Measurements from ENCODE around the gene MTERF4. TPM values are rescaled to one million over a fixed set of nuclear protein-coding genes. Genes with fewer than 3 reads are reported as not detected.

Gene MTERF4
- polyA plus RNA-seq, 2 donors: 21.5 to 32.7 TPM

DNA sequence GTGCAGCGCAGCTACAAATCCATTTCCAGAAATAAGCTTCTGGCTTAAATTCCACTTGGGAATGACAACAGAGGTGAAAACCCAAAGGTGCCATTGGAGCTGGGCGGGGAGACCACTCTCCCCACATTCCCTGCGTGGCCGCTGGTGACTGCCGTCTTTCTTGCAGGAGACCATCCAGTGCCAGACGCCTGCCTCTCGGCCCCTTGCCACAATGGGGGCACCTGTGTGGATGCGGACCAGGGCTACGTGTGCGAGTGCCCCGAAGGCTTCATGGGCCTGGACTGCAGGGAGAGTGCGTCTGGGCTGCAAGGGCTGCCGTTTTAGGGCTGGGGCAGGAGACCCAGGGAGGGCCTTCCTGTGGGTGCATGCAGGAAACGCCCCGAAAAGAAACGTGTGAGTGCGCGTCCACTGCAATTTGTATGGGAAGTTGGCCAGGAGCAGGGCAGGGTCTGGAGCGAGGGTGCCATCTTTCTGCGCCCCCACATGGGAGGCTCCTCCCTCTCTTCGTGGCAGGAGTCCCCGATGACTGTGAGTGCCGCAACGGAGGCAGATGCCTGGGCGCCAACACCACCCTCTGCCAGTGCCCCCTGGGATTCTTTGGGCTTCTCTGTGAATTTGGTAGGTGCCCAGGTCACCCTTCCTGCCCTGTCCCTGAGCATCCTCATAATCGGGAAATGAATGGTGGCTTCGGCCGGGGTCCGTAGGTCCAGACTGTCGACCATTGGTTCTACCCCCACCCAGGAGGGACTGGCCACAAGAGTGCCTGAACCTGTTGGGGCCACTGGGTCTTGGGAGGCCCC, 53.7 kb downstream of the MTERF4 start:
- Histone ChIP-seq H3K36me3 (ENCODE audit: control insufficient read depth in 2 of 2, insufficient read depth in 2 of 2, low read length in 1 of 2) (peaks cover 0 to 25% of the 10 kb centered on the region in 2 donors), H3K27me3 (ENCODE audit: control insufficient read depth in 1 of 2, insufficient read depth in 2 of 2, low read length in 2 of 2) (no peaks in the 10 kb centered on the region)

DNA sequence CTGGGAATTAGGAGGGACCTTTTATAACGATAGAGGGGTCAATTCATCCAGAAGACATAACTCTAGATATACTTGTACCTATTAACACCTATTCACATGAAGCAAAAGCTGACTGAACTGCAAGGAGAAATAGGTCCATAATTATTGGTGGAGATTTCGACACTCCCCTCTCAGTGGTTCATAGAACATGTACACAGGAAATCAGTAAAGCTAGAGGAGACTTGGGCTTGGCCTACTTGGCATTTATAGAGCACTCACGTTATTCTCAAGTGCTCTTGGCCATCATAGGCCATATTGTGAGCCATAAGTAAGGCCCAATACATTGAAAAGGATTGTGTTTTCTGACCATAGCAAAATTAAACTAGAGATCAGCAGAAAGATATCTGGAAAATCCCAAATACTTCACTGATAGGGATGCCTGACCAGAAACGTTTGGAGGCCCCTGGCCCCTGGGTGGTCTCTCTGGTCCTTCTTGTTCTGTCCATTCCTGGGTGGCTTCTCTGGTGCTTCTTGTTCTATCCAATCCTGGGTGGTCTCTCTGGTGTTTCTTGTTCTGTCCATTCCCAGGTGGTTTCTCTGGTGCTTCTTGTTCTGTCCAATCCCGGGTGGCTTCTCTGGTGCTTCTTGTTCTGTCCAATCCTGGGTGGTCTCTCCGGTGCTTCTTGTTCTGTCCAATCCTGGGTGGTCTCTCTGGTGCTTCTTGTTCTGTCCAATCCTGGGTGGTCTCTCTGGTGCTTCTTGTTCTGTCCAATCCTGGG, 54.7 kb downstream of the MTERF4 start:
- peaks cover 0 to 19% of the 10 kb centered on the region in 2 donors for H3K36me3 ChIP-seq (ENCODE audit: control insufficient read depth in 2 of 2, insufficient read depth in 2 of 2, low read length in 1 of 2)
- H3K27ac ChIP-seq (ENCODE audit: low read depth in 2 of 2, low read length in 1 of 2): no peak overlapping the region
- H3K27me3 ChIP-seq (ENCODE audit: control insufficient read depth in 1 of 2, insufficient read depth in 2 of 2, low read length in 2 of 2): no peaks in the 10 kb centered on the region
- H3K4me3 ChIP-seq (ENCODE audit: low read depth in 1 of 2, low read length in 2 of 2): no peak overlapping the region
- 70 to 78% methylated on average over 6 of the region's 6 CpGs for WGBS, 2 donors
- peaks cover 0 to 4% of the 10 kb centered on the region in 2 donors for H3K9me3 ChIP-seq (ENCODE audit: control insufficient read depth in 2 of 2, insufficient read depth in 1 of 2, low read depth in 1 of 2, low read length in 1 of 2)
- H3K4me1 ChIP-seq (ENCODE audit: control insufficient read depth in 2 of 2, insufficient read depth in 2 of 2, low read length in 1 of 2): no peaks in the 10 kb centered on the region

More for the DNA sequence above, 53.7 kb downstream of the MTERF4 start:
- WGBS, 2 donors: 89 to 91% methylated on average over 29 to 30 of the region's 30 CpGs
- no peaks in the 10 kb centered on the region for H3K4me1 ChIP-seq (ENCODE audit: control insufficient read depth in 2 of 2, insufficient read depth in 2 of 2, low read length in 1 of 2)
- H3K27ac ChIP-seq (ENCODE audit: low read depth in 2 of 2, low read length in 1 of 2): no peak overlapping the region
- peaks cover 0 to 4% of the 10 kb centered on the region in 2 donors for H3K9me3 ChIP-seq (ENCODE audit: control insufficient read depth in 2 of 2, insufficient read depth in 1 of 2, low read depth in 1 of 2, low read length in 1 of 2)
- H3K4me3 ChIP-seq (ENCODE audit: low read depth in 1 of 2, low read length in 2 of 2): no peak overlapping the region

Other genes with a start within 250 kb of the MTERF4 start
- gene AGXT, start 233.5 kb downstream of the MTERF4 start, polyA plus RNA-seq: not detected
- 100 to 1,000 TPM; 181 to 254 TPM for gene MAB21L4, start 206.1 kb downstream of the MTERF4 start, polyA plus RNA-seq
- under 1 TPM; 0.12 to 0.16 TPM for gene CROCC2, start 196.0 kb downstream of the MTERF4 start, polyA plus RNA-seq
- gene SNED1, start 103.7 kb downstream of the MTERF4 start, polyA plus RNA-seq: 1 to 10 TPM; 3.3 to 3.6 TPM
- 1 to 10 TPM; 4.9 to 7.8 TPM for gene PASK, start 47.2 kb upstream of the MTERF4 start, polyA plus RNA-seq
- 10 to 100 TPM; 74.3 to 78.2 TPM for gene PPP1R7, start 48.2 kb upstream of the MTERF4 start, polyA plus RNA-seq
- gene ANO7, start 86.4 kb upstream of the MTERF4 start, polyA plus RNA-seq: under 1 TPM; 0.14 to 0.21 TPM
- 100 to 1,000 TPM; 158 to 197 TPM for gene HDLBP, start 213.4 kb upstream of the MTERF4 start, polyA plus RNA-seq
- gene SEPTIN2, start 213.6 kb upstream of the MTERF4 start, polyA plus RNA-seq: 10 to 100 TPM; 63.6 to 95.6 TPM

All from esophagus (tissue), 2 donors.